Middle frontal gyrus (tissue), 1 donor: ENCODE measurements around the gene MTR.

Experiments used
- DNase-seq: peaks from one replicate; pipeline ENCODE4 v3.0.0-alpha.2; 2015; ENCODE audit warnings: low spot score; ENCODE audit errors: extremely low spot score

The MTR gene

GRCh38 chr1:236774926-236775325 lies 20.2 kb upstream of the MTR start:
- no peak for DNase-seq

- DNase-seq = no peak
These were observed 15.8 kb upstream of the MTR start for GRCh38 chr1:236779312-236779711.

GRCh38 chr1:236785477-236785876 lies 9.6 kb upstream of the MTR start:
- DNase-seq = no peak

GRCh38 chr1:236786453-236786852 lies 8.6 kb upstream of the MTR start:
- DNase-seq = no peak

- DNase-seq = no peak
These were observed 482 bp upstream of the MTR start for GRCh38 chr1:236794585-236795034.

- DNase-seq = no peak
These were observed 920 bp downstream of the MTR start for GRCh38 chr1:236795757-236796667.

GRCh38 chr1:236799001-236799400 lies 3.9 kb downstream of the MTR start:
- no peak for DNase-seq

- DNase-seq = no peak
These were observed 5.0 kb downstream of the MTR start for GRCh38 chr1:236800002-236800620.

- DNase-seq = no peak
These were observed 5.5 kb downstream of the MTR start for GRCh38 chr1:236800623-236801022.

GRCh38 chr1:236802264-236802663 lies 7.2 kb downstream of the MTR start:
- no peak for DNase-seq

- DNase-seq = no peak
These were observed 11.5 kb downstream of the MTR start for GRCh38 chr1:236806634-236807033.

- DNase-seq = no peak
These were observed 12.9 kb downstream of the MTR start for GRCh38 chr1:236808005-236808404.

GRCh38 chr1:236808564-236809130 lies 13.6 kb downstream of the MTR start:
- DNase-seq = no peak

GRCh38 chr1:236809148-236809547 lies 14.1 kb downstream of the MTR start:
- DNase-seq = no peak

- DNase-seq = no peak
These were observed 14.9 kb downstream of the MTR start for GRCh38 chr1:236810018-236810417.

- DNase-seq = no peak
These were observed 17.4 kb downstream of the MTR start for GRCh38 chr1:236812334-236813030.

GRCh38 chr1:236815941-236816340 lies 20.8 kb downstream of the MTR start:
- no peak for DNase-seq

GRCh38 chr1:236819856-236820255 lies 24.8 kb downstream of the MTR start:
- no peak for DNase-seq

GRCh38 chr1:236821091-236821627 lies 26.1 kb downstream of the MTR start:
- DNase-seq = no peak

- no peak for DNase-seq
These were observed 28.5 kb downstream of the MTR start for GRCh38 chr1:236823559-236823958.

GRCh38 chr1:236829085-236829484 lies 34.0 kb downstream of the MTR start:
- DNase-seq = no peak
